ENCODE results near the gene BMPR1A. TPM values are rescaled to one million over a fixed set of nuclear protein-coding genes. Genes with fewer than 3 reads are reported as not detected.

BMPR1A gene
- total and polyA plus RNA-seq, 9 of the 15 experiments (the other 6 are each of a cell fraction or from before 2014, with no cell fraction given): 1.6 to 17.5 (median 9.1) TPM

DNA sequence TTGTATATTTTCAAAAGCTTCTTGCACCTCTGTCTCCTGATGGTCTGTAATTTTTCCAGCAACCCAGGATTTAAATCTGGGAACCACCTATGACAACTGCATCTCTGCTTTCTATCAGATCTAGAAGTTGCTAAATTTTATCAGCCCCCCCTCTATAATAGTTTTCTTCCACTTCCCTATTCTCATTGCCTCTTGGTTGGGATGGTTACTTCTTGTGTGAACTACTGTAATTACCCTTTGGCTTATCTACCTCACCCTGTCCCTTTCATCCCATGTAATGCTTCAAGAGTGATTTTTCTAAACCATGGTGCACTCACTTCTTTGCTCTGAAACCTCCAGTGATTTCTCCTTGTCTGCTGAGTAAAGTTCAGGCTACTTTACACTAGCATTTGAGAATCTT is 92.3 kb downstream of the BMPR1A start (continued):
- TF ChIP-seq, protein P1, sequence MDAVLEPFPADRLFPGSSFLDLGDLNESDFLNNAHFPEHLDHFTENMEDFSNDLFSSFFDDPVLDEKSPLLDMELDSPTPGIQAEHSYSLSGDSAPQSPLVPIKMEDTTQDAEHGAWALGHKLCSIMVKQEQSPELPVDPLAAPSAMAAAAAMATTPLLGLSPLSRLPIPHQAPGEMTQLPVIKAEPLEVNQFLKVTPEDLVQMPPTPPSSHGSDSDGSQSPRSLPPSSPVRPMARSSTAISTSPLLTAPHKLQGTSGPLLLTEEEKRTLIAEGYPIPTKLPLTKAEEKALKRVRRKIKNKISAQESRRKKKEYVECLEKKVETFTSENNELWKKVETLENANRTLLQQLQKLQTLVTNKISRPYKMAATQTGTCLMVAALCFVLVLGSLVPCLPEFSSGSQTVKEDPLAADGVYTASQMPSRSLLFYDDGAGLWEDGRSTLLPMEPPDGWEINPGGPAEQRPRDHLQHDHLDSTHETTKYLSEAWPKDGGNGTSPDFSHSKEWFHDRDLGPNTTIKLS (IDR thresholded peaks at IDR 0.05; ENCODE audit: borderline replicate concordance, low read depth): no peak

DNA sequence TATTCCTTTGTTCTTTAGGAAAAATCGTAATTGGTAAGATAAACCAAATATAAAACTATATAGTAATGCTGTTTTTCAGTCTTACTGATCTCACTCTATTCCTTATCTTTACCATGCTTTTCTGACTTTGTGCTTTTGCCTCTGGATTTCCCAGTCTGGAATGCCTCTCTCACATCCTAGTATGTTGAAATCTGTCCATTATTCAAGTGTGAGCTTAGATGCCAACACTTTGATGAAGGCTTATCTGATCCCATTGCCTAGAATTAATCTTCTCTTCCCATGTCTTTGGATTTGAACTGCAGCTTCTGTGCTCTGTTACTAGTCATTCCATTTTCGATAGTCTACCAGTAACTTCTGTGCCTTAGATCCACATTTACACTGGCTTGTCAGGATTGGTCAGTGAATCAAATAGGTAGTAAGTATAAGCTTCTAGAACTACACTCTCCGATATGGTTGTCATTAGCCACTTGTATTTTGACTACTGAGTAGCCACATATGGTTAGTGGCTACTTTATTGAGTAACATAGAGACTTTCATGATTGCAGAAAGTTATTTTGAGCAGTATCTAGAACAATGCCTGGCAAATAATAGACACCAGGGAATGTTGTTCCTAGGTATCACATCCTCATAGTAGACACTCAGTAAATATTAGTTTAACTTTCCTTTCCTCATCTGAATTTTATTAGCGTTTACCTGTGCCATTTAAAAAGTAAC is 92.9 kb downstream of the BMPR1A start:
- Histone ChIP-seq H3K4me3 (no peak overlapping the region), H3K36me3 (ENCODE audit: control insufficient read depth, insufficient read depth, low read length) (peaks cover 5% of the 10 kb centered on the region; the same call in 1 of the 3 replicates), H3K9ac (ENCODE audit: insufficient read depth in 1 of 2, low read depth in 2 of 2, low read length in 2 of 2) (no peak overlapping the region), H3K9me3 (replicated peaks; ENCODE audit: control insufficient read depth, insufficient read depth, low read depth, low read length) (no peaks in the 10 kb centered on the region), H3K79me2 (ENCODE audit: control insufficient read depth, insufficient read depth, low read length) (no peaks in the 10 kb centered on the region), H3K4me2 (ENCODE audit: insufficient read depth, low read length) (no peak overlapping the region), H3K9me1 (ENCODE audit: control insufficient read depth, insufficient read depth, low read length) (no peaks in the 10 kb centered on the region), H3K4me1 (replicated peaks in 1 of 2; ENCODE audit: control insufficient read depth in 2 of 2, insufficient read depth in 2 of 2, low read length in 2 of 2) (no peaks in the 10 kb centered on the region; a peak in 1 of 5 replicates), H2AFZ (ENCODE audit: low read depth, low read length) (no peak overlapping the region), H3K27ac (ENCODE audit: extremely low read depth, low read depth, low read length) (no peak overlapping the region), H4K20me1 (replicated peaks; ENCODE audit: control insufficient read depth, insufficient read depth, low read length) (no peaks in the 10 kb centered on the region), H3K27me3 (ENCODE audit: control insufficient read depth in 2 of 2, insufficient read depth in 2 of 2, low read length in 2 of 2) (no peaks in the 10 kb centered on the region)
- intact Hi-C loops (cut with micrococcal nuclease) (no loop called here), in situ Hi-C loops (cut with MboI) (no loop called here)
- ATAC-seq (no peak), FAIRE-seq (no peak), DNase-seq (ENCODE audit: extremely low read depth in 1 of 4, low spot score in 3 of 4) (no peak)
- 77% methylated on average over 4 of the region's 4 CpGs for WGBS (ENCODE audit: insufficient coverage, low coverage, missing lambda C conversion rate)
- ChIA-PET CTCF (ENCODE audit: low intra/inter-chr PET ratio) (no interaction called here), POLR2A (no interaction called here)
- TF ChIP-seq KLF16 (IDR thresholded peaks at IDR 0.05): no peak
- no peak for TF ChIP-seq KDM4B (IDR thresholded peaks at IDR 0.05; ENCODE audit: borderline replicate concordance in 2 of 2, low read depth in 1 of 2)
- TF ChIP-seq SAFB (IDR thresholded peaks at IDR 0.05; ENCODE audit: borderline replicate concordance, low read depth, low read length): no peak
- no peak for TF ChIP-seq TEAD2 (tag; IDR thresholded peaks at IDR 0.05)
- TF ChIP-seq GATAD2A (IDR thresholded peaks at IDR 0.05): no peak
- TF ChIP-seq ZNF165 (CRISPR knock-in tag; IDR thresholded peaks at IDR 0.05; ENCODE audit: borderline replicate concordance): no peak
- TF ChIP-seq JUNB (CRISPR knock-in tag; conservative IDR thresholded peaks at IDR 0.05): no peak
- no peak for TF ChIP-seq PKNOX1 (IDR thresholded peaks at IDR 0.05)
- no peak for TF ChIP-seq HDAC8 (tag; IDR thresholded peaks at IDR 0.05)
- no peak for TF ChIP-seq LARP7 (IDR thresholded peaks at IDR 0.05)
- no peak for TF ChIP-seq ZNF354B (CRISPR knock-in tag; IDR thresholded peaks at IDR 0.05)
- TF ChIP-seq ZNF239 (CRISPR knock-in tag; IDR thresholded peaks at IDR 0.05): no peak
- no peak for TF ChIP-seq THRAP3 (IDR thresholded peaks at IDR 0.05; ENCODE audit: borderline replicate concordance)
- TF ChIP-seq PCBP1 (IDR thresholded peaks at IDR 0.05; ENCODE audit: low read depth, low read length, poor library complexity, severe bottlenecking): no peak
- TF ChIP-seq ZNF280A (IDR thresholded peaks at IDR 0.05; ENCODE audit: low read depth, partially characterized antibody): no peak
- no TSS peak for BruUV-seq (replicated peaks)

Data from K562 (cell line).